Measurements from ENCODE around the gene ZNF385B.

DNA sequence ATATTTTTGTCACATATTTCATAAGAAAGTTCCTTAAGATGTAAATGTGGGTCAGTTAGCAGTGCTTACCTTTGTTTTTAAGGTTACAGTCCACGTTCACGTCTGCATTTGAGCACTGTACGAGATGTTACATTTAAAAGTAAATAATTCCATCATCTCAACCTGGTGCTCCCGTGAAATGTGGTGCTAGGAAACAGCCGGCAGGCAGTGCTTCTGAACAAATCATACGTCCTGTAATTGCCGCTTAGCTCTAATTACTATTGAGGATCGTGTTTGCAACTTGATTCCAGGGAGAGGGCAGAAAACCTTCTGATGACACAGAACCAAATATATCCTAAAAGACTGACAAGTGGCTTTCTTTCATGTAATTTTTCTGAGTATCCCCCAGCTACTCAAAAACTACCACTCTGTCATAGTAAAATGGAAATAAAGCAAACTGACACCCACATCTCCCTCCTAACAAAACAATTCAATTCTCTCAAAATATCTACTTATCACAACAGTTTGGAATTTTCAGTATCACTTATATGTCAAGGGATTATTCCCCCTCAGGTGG is 299.0 kb downstream of the ZNF385B start:
- no peak for TF ChIP-seq POLR2A (IDR thresholded peaks at IDR 0.05)
- TF ChIP-seq, protein P1, sequence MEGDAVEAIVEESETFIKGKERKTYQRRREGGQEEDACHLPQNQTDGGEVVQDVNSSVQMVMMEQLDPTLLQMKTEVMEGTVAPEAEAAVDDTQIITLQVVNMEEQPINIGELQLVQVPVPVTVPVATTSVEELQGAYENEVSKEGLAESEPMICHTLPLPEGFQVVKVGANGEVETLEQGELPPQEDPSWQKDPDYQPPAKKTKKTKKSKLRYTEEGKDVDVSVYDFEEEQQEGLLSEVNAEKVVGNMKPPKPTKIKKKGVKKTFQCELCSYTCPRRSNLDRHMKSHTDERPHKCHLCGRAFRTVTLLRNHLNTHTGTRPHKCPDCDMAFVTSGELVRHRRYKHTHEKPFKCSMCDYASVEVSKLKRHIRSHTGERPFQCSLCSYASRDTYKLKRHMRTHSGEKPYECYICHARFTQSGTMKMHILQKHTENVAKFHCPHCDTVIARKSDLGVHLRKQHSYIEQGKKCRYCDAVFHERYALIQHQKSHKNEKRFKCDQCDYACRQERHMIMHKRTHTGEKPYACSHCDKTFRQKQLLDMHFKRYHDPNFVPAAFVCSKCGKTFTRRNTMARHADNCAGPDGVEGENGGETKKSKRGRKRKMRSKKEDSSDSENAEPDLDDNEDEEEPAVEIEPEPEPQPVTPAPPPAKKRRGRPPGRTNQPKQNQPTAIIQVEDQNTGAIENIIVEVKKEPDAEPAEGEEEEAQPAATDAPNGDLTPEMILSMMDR (IDR thresholded peaks at IDR 0.05): no peak

Measured in heart left ventricle (tissue), 13 donors.